ENCODE results near the gene F8.
"Not testable (repeated sequence)": the region's sequence is repeated elsewhere in the genome, so short reads cannot be mapped to it uniquely, and the experiment has no call there.

F8 gene

GRCh38 chrX:154961947-154962346 is 60.6 kb downstream of the F8 start:
- Histone ChIP-seq H3K36me3 (ENCODE audit: insufficient read depth, low read length) (no peaks in the 10 kb centered on the region), H3K4me3 (ENCODE audit: low read depth, low read length, poor library complexity, severe bottlenecking) (no peak overlapping the region), H3K79me2 (ENCODE audit: insufficient read depth, low read length) (no peaks in the 10 kb centered on the region), H3K9me2 (ENCODE audit: low read depth, low read length) (no peaks in the 10 kb centered on the region), H3K4me2 (ENCODE audit: low read length) (no peak overlapping the region), H3K9ac (ENCODE audit: low read length) (no peak overlapping the region), H4K20me1 (ENCODE audit: insufficient read depth, low read length) (no peaks in the 10 kb centered on the region), H2AFZ (ENCODE audit: low read length) (no peak overlapping the region), H3K27me3 (ENCODE audit: insufficient read depth, low read length) (no peaks in the 10 kb centered on the region), H3K27ac (ENCODE audit: low read depth, low read length, poor library complexity, severe bottlenecking) (no peak overlapping the region), H3K4me1 (ENCODE audit: insufficient read depth, low read length, severe bottlenecking) (no peaks in the 10 kb centered on the region), H3F3A (ENCODE audit: insufficient read depth, low read length) (no peaks in the 10 kb centered on the region), H3K9me3 (ENCODE audit: low read length) (no peaks in the 10 kb centered on the region)
- no peak for TF ChIP-seq CTCF (IDR thresholded peaks at IDR 0.05; ENCODE audit: low read length)
- no peak for TF ChIP-seq EZH2 (IDR thresholded peaks at IDR 0.05; ENCODE audit: borderline replicate concordance, low read length)

DNA sequence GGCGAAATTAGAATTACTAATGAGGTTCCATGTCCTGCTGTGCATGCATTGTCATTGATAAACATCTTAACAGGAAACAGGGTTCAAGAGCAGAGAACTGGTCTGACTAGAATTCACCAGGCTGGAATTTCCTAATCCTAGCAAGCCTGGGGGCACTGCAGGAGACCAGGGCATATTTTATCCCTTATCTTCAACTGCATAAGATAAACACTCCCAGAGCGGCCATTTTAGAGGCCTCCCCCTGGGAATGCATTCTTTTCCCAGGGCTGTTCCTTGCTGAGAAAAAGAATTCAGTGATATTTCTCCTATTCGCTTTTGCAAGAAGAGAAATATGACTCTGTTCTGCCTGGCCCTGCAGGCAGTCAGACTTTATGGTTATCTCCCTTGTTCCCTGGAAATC is 66.7 kb downstream of the F8 start:
- not testable (repeated sequence) for H3K27me3 ChIP-seq (ENCODE audit: insufficient read depth, low read length); H2AFZ ChIP-seq (ENCODE audit: low read length); H3K79me2 ChIP-seq (ENCODE audit: insufficient read depth, low read length); H3K4me1 ChIP-seq (ENCODE audit: insufficient read depth, low read length, severe bottlenecking); H3K4me3 ChIP-seq (ENCODE audit: low read depth, low read length, poor library complexity, severe bottlenecking); H3K9me2 ChIP-seq (ENCODE audit: low read depth, low read length); H3K9ac ChIP-seq (ENCODE audit: low read length); H4K20me1 ChIP-seq (ENCODE audit: insufficient read depth, low read length); H3K4me2 ChIP-seq (ENCODE audit: low read length); H3K36me3 ChIP-seq (ENCODE audit: insufficient read depth, low read length); H3F3A ChIP-seq (ENCODE audit: insufficient read depth, low read length); H3K9me3 ChIP-seq (ENCODE audit: low read length); H3K27ac ChIP-seq (ENCODE audit: low read depth, low read length, poor library complexity, severe bottlenecking)

- H3K27me3 ChIP-seq (ENCODE audit: insufficient read depth, low read length); H3K9me2 ChIP-seq (ENCODE audit: low read depth, low read length); H3K27ac ChIP-seq (ENCODE audit: low read depth, low read length, poor library complexity, severe bottlenecking); H3K4me2 ChIP-seq (ENCODE audit: low read length); H3K4me1 ChIP-seq (ENCODE audit: insufficient read depth, low read length, severe bottlenecking); H3K9ac ChIP-seq (ENCODE audit: low read length); H3K36me3 ChIP-seq (ENCODE audit: insufficient read depth, low read length); H3K79me2 ChIP-seq (ENCODE audit: insufficient read depth, low read length); H3F3A ChIP-seq (ENCODE audit: insufficient read depth, low read length); H2AFZ ChIP-seq (ENCODE audit: low read length); H4K20me1 ChIP-seq (ENCODE audit: insufficient read depth, low read length); H3K4me3 ChIP-seq (ENCODE audit: low read depth, low read length, poor library complexity, severe bottlenecking); H3K9me3 ChIP-seq (ENCODE audit: low read length): not testable (repeated sequence)
These were observed 83.3 kb downstream of the F8 start for GRCh38 chrX:154939265-154939664.

DNA sequence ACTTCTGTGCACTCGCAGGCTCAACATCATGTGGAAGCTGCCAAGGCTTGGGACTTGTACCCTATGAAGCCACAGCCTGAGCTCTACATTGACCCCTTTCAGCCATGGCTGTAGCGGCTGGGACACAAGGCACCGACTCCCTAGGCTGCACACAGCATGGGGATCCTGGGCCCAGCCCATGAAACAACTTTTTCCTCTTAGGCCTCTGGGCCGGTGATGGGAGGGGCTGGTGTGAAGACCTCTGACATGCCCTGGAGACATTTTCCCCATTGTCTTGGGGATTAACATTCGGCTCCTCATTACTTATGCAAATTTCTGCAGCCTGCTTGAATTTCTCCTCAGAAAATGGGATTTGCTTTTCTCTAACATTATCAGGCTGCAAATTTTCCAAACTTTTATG is 97.8 kb downstream of the F8 start:
- not testable (repeated sequence) for H3K9me2 ChIP-seq (ENCODE audit: low read depth, low read length); H3K4me3 ChIP-seq (ENCODE audit: low read depth, low read length, poor library complexity, severe bottlenecking); H3F3A ChIP-seq (ENCODE audit: insufficient read depth, low read length); H3K36me3 ChIP-seq (ENCODE audit: insufficient read depth, low read length); H3K79me2 ChIP-seq (ENCODE audit: insufficient read depth, low read length); H3K9me3 ChIP-seq (ENCODE audit: low read length); H3K27ac ChIP-seq (ENCODE audit: low read depth, low read length, poor library complexity, severe bottlenecking); H3K27me3 ChIP-seq (ENCODE audit: insufficient read depth, low read length); H4K20me1 ChIP-seq (ENCODE audit: insufficient read depth, low read length); H2AFZ ChIP-seq (ENCODE audit: low read length); H3K9ac ChIP-seq (ENCODE audit: low read length); H3K4me2 ChIP-seq (ENCODE audit: low read length); H3K4me1 ChIP-seq (ENCODE audit: insufficient read depth, low read length, severe bottlenecking)

DNA sequence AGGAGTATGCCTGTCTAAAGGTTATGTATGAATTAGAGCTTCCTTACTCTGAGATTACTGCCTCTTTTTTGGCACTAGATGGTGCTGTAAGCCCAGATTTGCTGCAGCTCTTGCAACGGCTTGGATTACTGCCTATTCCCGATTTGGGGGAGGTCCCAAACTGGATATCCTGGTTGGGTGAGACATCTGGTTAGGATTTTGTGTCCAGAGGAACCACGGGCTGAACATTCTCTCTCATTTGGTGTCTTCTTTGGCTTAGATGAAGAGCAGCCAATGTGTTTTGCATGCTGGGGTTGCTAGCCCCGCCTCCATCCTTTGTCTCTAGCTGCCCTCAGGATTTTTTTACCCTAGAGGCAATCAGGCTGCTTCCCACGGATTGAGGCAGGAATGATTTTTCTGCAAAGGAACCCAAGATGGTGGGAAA is 104.5 kb downstream of the F8 start:
- no peak overlapping the region for H3K27ac ChIP-seq (ENCODE audit: low read depth, low read length, poor library complexity, severe bottlenecking)
- peak overlapping the region; percentile 55 for H3K4me3 ChIP-seq (ENCODE audit: low read depth, low read length, poor library complexity, severe bottlenecking)
- H3F3A ChIP-seq (ENCODE audit: insufficient read depth, low read length): no peaks in the 10 kb centered on the region
- H3K4me2 ChIP-seq (ENCODE audit: low read length): peak overlapping the region; percentile 70
- no peaks in the 10 kb centered on the region for H3K4me1 ChIP-seq (ENCODE audit: insufficient read depth, low read length, severe bottlenecking)
- TF ChIP-seq CTCF (IDR thresholded peaks at IDR 0.05; ENCODE audit: low read length) (peak; percentile 81), EZH2 (IDR thresholded peaks at IDR 0.05; ENCODE audit: borderline replicate concordance, low read length) (no peak)
- H3K9me3 ChIP-seq (ENCODE audit: low read length): no peaks in the 10 kb centered on the region
- H3K9me2 ChIP-seq (ENCODE audit: low read depth, low read length): no peaks in the 10 kb centered on the region
- H3K36me3 ChIP-seq (ENCODE audit: insufficient read depth, low read length): no peaks in the 10 kb centered on the region
- H3K9ac ChIP-seq (ENCODE audit: low read length): no peak overlapping the region
- no peaks in the 10 kb centered on the region for H4K20me1 ChIP-seq (ENCODE audit: insufficient read depth, low read length)
- no peaks in the 10 kb centered on the region for H3K79me2 ChIP-seq (ENCODE audit: insufficient read depth, low read length)
- H3K27me3 ChIP-seq (ENCODE audit: insufficient read depth, low read length): no peaks in the 10 kb centered on the region
- no peak overlapping the region for H2AFZ ChIP-seq (ENCODE audit: low read length)
